Activated B cell treated with CpG ODN at 0.5 μM for 24 hours (primary cell): ENCODE measurements around the gene NAP1L4. TPM values are rescaled to one million over a fixed set of nuclear protein-coding genes. Genes with fewer than 3 reads are reported as not detected.

ENCODE experiments used
- ATAC-seq: fragments of 200-7000 bp; cut with Tn5 transposase; one replicate; pipeline ENCODE4 v1.10.0; 2021; ENCODE audit warnings: low read depth, mild to moderate bottlenecking, moderate library complexity
- CTCF ChIA-PET: fragments of 350-600 bp; sonication (Branson Sonifier 250); formaldehyde crosslinking; loops from one replicate; lab custom pipeline; 2021; ENCODE audit warnings: antibody characterized with exemption; lab: Charles Lee
- POLR2A ChIA-PET: fragments of 350-600 bp; sonication (Branson Sonifier 250); formaldehyde crosslinking; loops from one replicate; lab custom pipeline; 2021; ENCODE audit warnings: antibody characterized with exemption; lab: Charles Lee
- DNase-seq: peaks from one replicate; pipeline ENCODE4 v3.0.0; 2022
- H3K27ac Mint-ChIP-seq: one replicate; pipeline ENCODE4 v1.8.0; 2020; ENCODE audit warnings: mixed read lengths
- H3K27me3 Mint-ChIP-seq: one replicate; pipeline ENCODE4 v1.8.0; 2021; ENCODE audit warnings: mixed read lengths
- H3K36me3 Mint-ChIP-seq: one replicate; pipeline ENCODE4 v1.8.0; 2021; ENCODE audit warnings: low read depth, mixed read lengths
- H3K4me1 Mint-ChIP-seq: one replicate; pipeline ENCODE4 v1.8.0; 2021; ENCODE audit warnings: mixed read lengths
- H3K4me3 Mint-ChIP-seq: one replicate; pipeline ENCODE4 v1.8.0; 2020; ENCODE audit warnings: mild to moderate bottlenecking, mixed read lengths
- H3K9me3 Mint-ChIP-seq: one replicate; pipeline ENCODE4 v1.8.0; 2020; ENCODE audit warnings: mixed read lengths
- CTCF ChIP-seq: fragments of 200-600 bp; IDR thresholded peaks from one replicate; pipeline ENCODE4 v1.8.0; 2022; ENCODE audit warnings: antibody characterized with exemption, mild to moderate bottlenecking
- intact Hi-C: fragments of 100-400 bp; cut with micrococcal nuclease; formaldehyde crosslinking; loops from one replicate; pipeline ENCODE4 v1.15.1; 2024
- total RNA-seq: library from RNA; stranded (reverse); gene quantifications from 2 replicates; pipeline ENCODE4 v1.2.3, GENCODE V29; 2022

NAP1L4 gene
- total RNA-seq, 1 donor from 2014 or later: 115 TPM

DNA sequence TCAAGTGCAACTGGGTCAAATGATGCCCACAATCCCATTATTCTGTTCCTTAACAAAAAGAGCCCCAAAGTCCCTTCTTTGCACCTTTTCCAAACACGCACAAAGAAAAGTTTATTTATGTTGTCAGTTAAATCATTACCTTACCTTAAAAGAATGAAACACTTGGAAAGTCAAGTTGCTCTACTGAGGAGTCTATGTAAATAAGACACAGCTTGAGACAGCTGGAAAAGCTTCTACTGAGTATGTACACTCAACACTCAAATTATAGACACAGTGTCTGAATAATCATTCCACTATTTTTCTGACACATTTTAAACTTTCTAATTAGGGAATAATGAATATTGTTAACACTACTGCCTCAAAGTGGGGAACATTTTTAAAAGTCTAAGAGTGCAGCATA, 41.3 kb downstream of the NAP1L4 start:
- intact Hi-C loops: no loop called here
- Mint-ChIP-seq H3K27me3 (no peaks in the 10 kb centered on the region), H3K4me1 (peaks cover 4% of the 10 kb centered on the region), H3K4me3 (no peak overlapping the region), H3K36me3 (peaks cover 95% of the 10 kb centered on the region), H3K27ac (no peak overlapping the region), H3K9me3 (no peaks in the 10 kb centered on the region)
- ChIA-PET POLR2A (no interaction called here), CTCF (no interaction called here)
- TF ChIP-seq CTCF: no peak
- ATAC-seq: no peak
- no peak for DNase-seq

DNA sequence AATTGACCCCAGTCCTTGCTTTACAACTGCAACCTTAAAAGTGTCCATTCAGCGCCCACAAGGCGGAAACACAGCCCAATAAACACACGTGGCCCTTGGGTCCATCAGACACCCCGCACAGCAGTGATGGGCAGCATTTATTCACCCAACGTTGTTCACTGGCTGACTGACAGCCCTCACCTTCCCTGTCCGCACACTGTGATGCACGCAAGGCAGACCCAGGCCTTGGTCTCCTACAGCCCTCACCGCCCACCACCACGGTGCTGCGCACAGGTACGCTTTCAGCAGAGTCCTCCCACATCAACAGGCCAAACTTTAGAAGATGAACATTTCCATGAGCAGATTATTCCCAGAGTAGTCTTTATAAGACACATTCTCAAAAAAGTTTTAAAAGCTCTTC, 42.2 kb downstream of the NAP1L4 start:
- no peak for TF ChIP-seq CTCF
- Mint-ChIP-seq H3K27ac (no peak overlapping the region), H3K27me3 (no peaks in the 10 kb centered on the region), H3K36me3 (peaks cover 97% of the 10 kb centered on the region), H3K4me3 (no peak overlapping the region), H3K9me3 (no peaks in the 10 kb centered on the region), H3K4me1 (peaks cover 11% of the 10 kb centered on the region)
- intact Hi-C loops: no loop called here
- CTCF ChIA-PET: no interaction called here
- DNase-seq: no peak
- no peak for ATAC-seq
- POLR2A ChIA-PET: no interaction called here

DNA sequence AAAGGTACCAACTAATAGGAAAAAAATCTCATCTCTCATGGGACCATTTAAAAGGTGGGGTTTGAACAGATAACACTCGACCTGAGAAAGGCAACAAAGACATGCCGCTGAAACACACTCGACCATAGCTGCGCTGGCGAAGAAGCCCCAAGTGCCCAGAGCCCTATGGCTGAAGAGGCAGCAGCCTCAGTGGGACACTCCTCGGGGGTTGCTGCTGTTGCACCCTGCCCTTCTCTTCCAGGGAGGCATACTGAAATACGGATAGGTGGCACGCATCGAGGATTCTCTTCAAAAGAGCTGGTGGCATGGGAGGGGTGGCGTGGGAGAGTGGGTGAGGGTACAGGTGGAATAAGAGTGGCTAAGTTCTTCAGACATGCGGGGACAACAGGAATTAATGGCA, 44.4 kb downstream of the NAP1L4 start:
- DNase-seq (no peak), ATAC-seq (no peak)
- Mint-ChIP-seq H3K9me3 (no peaks in the 10 kb centered on the region), H3K4me1 (peaks cover 11% of the 10 kb centered on the region), H3K27ac (no peak overlapping the region), H3K4me3 (no peak overlapping the region), H3K27me3 (no peaks in the 10 kb centered on the region), H3K36me3 (peaks cover 85% of the 10 kb centered on the region)
- CTCF ChIA-PET: no interaction called here
- no peak for TF ChIP-seq CTCF
- POLR2A ChIA-PET: no interaction called here
- intact Hi-C loops: no loop called here

GRCh38 chr11:2945757-2946287, 46.3 kb downstream of the NAP1L4 start:
- ATAC-seq (no peak), DNase-seq (no peak)
- intact Hi-C loops: no loop called here
- no peaks in the 10 kb centered on the region for H3K9me3 Mint-ChIP-seq
- peaks cover 11% of the 10 kb centered on the region for H3K4me1 Mint-ChIP-seq
- peaks cover 66% of the 10 kb centered on the region for H3K36me3 Mint-ChIP-seq
- H3K27me3 Mint-ChIP-seq: no peaks in the 10 kb centered on the region
- ChIA-PET CTCF (interaction anchor here (1.1 to 1.4 kb wide), 2 partner anchors 16 to 145 kb away, joined by 3 read pairs; no protein-coding TSS in a partner anchor), POLR2A (interaction anchor here (0.7 kb wide), 1 partner anchor 16 kb away, joined by 3 read pairs; no protein-coding TSS in a partner anchor)
- TF ChIP-seq CTCF: no peak
- peak overlapping the region; percentile 25 for H3K27ac Mint-ChIP-seq
- H3K4me3 Mint-ChIP-seq: no peak overlapping the region

GRCh38 chr11:2945031-2945756, 46.9 kb downstream of the NAP1L4 start:
- Mint-ChIP-seq H3K27me3 (no peaks in the 10 kb centered on the region), H3K27ac (peak overlapping the region; percentile 46), H3K9me3 (no peaks in the 10 kb centered on the region), H3K4me3 (no peak overlapping the region), H3K36me3 (peaks cover 61% of the 10 kb centered on the region), H3K4me1 (peaks cover 11% of the 10 kb centered on the region)
- ATAC-seq (no peak), DNase-seq (no peak)
- ChIA-PET POLR2A (interaction anchor here (0.6 to 0.7 kb wide), 2 partner anchors 15 to 101 kb away, joined by 3 read pairs; no protein-coding TSS in a partner anchor), CTCF (interaction anchor here (1.1 to 1.4 kb wide), 2 partner anchors 15 to 146 kb away, joined by 3 read pairs; no protein-coding TSS in a partner anchor)
- no peak for TF ChIP-seq CTCF
- intact Hi-C loops: no loop called here
